ENCODE results near the gene ADIPOR2.
A peak's percentile ranks its signal among the peaks of the same experiment; 100 is the strongest.
"Not testable (repeated sequence)": the region's sequence is repeated elsewhere in the genome, so short reads cannot be mapped to it uniquely, and the experiment has no call there.

ADIPOR2 gene

DNA sequence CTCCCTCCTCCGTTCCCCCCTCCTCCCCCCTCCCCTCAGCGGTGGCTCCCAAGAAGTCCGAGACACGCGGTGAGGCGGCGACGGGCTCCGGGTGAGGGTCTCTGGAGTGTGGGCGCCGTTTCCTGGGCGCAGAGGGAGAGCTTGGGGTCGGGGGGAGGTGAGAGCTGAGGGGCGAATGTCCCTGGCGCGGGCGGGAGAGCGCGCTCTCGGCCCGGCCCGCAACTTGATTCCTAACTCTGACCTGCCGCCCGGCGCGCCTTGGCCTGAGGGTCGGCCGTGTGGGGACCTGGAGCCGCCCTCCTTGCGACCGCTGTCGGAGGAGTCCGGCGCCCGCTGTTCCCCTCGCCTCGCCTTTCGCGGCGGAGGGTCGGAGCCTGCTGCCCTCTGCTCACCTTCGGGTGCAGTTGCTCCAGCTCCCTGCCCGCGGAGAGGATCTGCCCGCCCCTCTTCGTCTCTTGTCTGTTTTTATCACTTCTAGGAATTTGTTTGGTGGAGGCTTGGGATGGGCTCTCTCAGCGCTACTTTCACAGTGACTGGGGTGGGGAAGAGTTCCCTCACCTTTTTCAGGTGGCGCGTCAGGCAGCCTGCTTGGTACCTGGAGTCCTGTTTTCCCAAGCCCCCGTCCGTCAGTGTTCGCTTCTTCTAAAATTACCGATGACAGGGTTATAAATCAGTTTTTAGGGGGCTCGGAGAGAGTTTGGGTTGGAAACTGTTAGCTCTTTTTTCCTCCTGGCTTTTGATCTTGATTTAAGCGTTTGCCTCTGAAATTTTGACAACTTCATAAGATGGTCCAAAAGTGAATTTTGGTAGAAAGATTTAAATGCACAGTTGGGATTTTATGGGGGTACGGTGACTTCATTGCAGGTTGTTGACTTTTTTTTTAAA lies 495 bp downstream of the ADIPOR2 start:
- 1% methylated on average over 54 of the region's 56 CpGs for WGBS, 2 experiments
- no peaks in the 10 kb centered on the region for H3K9me3 ChIP-seq (ENCODE audit: control insufficient read depth, low read length)
- peak overlapping the region; percentile 87 for H3K27ac ChIP-seq (ENCODE audit: insufficient read depth, low read depth, low read length, poor library complexity, severe bottlenecking)
- H3K4me3 ChIP-seq (ENCODE audit: insufficient read depth, low read depth, low read length) = peak overlapping the region; percentile 74
- no peaks in the 10 kb centered on the region for H3K36me3 ChIP-seq (ENCODE audit: control insufficient read depth, insufficient read depth, low read length)
- no peaks in the 10 kb centered on the region for H3K27me3 ChIP-seq (ENCODE audit: control insufficient read depth, insufficient read depth, low read length, poor library complexity, severe bottlenecking)
- H3K4me1 ChIP-seq (ENCODE audit: control insufficient read depth, insufficient read depth, low read length) = peaks cover 8% of the 10 kb centered on the region

DNA sequence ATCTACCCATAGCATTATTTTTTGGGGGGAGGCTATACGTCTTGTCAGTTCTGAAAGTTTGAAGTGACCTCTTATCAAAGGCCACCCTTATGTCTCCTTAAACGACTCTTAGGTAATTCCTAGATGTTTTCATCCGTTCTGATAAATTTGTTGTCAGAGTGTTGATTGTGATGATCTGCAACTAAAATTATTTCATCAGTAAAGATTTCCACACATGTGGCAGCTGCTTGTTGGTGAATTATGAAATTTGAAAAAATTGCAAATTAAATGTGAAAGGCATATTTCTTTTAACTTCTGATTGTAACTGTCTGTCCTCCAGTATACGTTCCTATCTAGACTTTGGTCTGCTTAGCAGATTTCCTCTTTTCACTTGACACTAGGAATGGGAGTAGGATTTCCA lies 1.4 kb downstream of the ADIPOR2 start:
- H3K36me3 ChIP-seq (ENCODE audit: control insufficient read depth, insufficient read depth, low read length) = no peaks in the 10 kb centered on the region
- no peaks in the 10 kb centered on the region for H3K27me3 ChIP-seq (ENCODE audit: control insufficient read depth, insufficient read depth, low read length, poor library complexity, severe bottlenecking)
- 80 to 83% methylated on average over 4 of the region's 4 CpGs for WGBS, 2 experiments
- no peaks in the 10 kb centered on the region for H3K9me3 ChIP-seq (ENCODE audit: control insufficient read depth, low read length)
- peak overlapping the region; percentile 74 for H3K4me3 ChIP-seq (ENCODE audit: insufficient read depth, low read depth, low read length)
- H3K27ac ChIP-seq (ENCODE audit: insufficient read depth, low read depth, low read length, poor library complexity, severe bottlenecking) = no peak overlapping the region
- peaks cover 8% of the 10 kb centered on the region for H3K4me1 ChIP-seq (ENCODE audit: control insufficient read depth, insufficient read depth, low read length)

DNA sequence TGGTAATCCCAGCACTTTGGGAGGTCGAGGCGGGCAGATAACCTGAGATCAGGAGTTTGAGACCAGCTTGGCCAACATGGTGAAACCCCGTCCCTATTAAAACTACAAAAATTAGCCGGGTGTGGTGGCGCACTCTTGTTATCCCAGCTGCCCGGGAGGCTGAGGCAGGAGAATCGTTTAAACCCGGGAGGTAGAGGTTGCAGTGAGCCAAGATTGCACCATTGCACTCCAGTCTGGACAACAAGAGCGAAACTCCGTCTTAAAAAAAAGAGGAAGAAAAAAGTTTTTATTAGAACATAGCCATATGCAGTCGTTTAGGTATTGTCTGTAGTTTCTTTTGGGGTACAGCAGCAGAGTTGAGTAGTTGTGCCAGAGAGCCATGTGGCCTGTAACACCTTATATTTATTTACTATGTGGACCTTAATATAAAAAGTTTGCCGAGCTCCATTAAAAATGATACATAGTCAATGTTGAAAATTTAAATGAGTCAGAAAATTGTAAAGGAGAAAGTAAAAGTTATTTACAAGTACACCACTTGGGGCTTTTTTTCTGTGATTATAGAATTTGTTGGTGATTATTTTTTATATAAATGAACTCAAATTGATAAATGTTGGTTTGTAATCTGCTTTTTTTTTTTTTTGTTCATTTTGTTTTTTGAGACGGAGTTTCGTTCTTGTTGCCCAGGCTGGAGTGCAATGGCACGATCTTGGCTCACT lies 2.2 kb downstream of the ADIPOR2 start:
- H3K36me3 ChIP-seq (ENCODE audit: control insufficient read depth, insufficient read depth, low read length) = no peaks in the 10 kb centered on the region
- no peaks in the 10 kb centered on the region for H3K27me3 ChIP-seq (ENCODE audit: control insufficient read depth, insufficient read depth, low read length, poor library complexity, severe bottlenecking)
- H3K4me3 ChIP-seq (ENCODE audit: insufficient read depth, low read depth, low read length) = no peak overlapping the region
- no peak overlapping the region for H3K27ac ChIP-seq (ENCODE audit: insufficient read depth, low read depth, low read length, poor library complexity, severe bottlenecking)
- peaks cover 8% of the 10 kb centered on the region for H3K4me1 ChIP-seq (ENCODE audit: control insufficient read depth, insufficient read depth, low read length)
- H3K9me3 ChIP-seq (ENCODE audit: control insufficient read depth, low read length) = no peaks in the 10 kb centered on the region
- 94 to 96% methylated on average over 15 of the region's 15 CpGs for WGBS, 2 experiments

DNA sequence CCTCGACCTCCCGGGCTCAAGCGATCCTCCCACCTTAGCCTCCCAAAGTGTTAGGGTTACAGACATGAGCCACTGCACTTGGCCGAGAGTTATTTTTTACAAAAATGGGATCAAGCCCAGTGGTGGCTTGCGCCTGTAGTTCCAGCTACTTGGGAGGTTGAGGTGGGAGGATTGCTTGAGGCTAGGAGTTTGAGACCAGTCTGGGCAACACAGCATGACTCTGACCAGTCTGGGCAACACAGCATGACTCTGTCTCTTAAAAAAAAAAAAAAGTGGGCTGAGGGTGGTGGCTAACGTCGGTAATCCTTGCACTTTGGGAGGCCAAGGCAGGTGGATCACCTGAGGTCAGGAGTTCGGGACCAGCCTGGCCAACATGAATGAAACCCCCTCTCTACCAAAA lies 4.2 kb downstream of the ADIPOR2 start:
- not testable (repeated sequence) for H3K27me3 ChIP-seq (ENCODE audit: control insufficient read depth, insufficient read depth, low read length, poor library complexity, severe bottlenecking); H3K4me3 ChIP-seq (ENCODE audit: insufficient read depth, low read depth, low read length); H3K27ac ChIP-seq (ENCODE audit: insufficient read depth, low read depth, low read length, poor library complexity, severe bottlenecking); H3K36me3 ChIP-seq (ENCODE audit: control insufficient read depth, insufficient read depth, low read length); H3K9me3 ChIP-seq (ENCODE audit: control insufficient read depth, low read length); H3K4me1 ChIP-seq (ENCODE audit: control insufficient read depth, insufficient read depth, low read length)
- 91 to 97% methylated on average over 7 of the region's 8 CpGs for WGBS, 2 experiments

DNA sequence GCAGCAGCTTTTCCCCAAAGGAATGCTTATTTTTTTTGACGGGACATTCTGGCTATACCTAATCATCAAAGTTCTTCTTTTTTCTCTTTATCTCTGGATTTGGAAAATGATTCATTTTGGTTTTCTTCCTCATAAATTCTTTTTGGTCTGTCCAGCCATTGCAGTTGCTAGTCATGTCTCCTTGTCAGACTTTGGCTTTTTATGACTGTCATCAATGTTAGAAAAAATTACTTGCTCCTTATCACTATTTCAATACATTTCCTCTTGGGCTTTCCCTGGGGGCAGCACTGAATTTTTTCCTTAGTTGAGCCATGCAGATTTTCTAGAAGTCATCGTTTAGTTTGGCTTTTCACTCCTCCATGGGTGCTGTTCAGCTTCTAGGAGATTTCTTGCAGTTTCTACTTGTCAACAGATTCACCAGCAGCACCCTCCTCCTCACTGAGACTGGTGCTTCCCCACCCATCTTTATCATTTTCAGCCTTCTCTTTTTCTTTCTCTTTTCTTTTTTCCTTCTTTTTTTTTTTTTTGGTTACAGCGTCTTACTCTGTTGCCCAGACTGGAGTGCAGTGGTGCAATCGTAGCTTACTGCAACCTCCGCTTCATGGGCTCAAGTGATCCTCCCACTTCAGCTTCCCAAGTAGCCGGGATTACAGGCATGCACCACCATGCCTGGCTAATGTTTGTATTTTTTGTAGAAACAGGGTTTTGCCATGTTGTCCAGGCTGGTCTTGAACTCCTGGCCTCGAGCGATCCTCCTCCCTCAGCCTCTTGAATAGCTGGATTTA lies 5.2 kb downstream of the ADIPOR2 start:
- WGBS, 2 experiments = 77 to 80% methylated on average over 7 to 8 of the region's 8 CpGs

DNA sequence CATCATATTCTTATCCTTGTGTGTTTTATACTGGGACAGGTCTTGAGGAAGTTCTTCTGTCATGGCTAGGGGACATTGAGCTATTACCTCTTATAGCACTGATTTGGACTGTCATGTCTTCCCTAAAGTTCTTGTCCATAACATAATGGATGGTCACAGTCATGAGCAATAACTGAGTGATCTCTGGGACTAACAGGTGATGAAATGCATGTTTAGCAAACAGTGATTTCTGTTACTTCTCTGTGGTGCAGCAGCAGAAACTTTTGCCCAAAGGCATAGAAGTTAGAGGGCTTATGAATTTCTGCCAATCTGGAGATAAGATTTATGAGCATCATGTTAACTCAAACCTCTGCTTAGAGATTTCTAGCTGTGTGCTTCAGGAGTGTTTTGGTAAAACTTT lies 5.9 kb downstream of the ADIPOR2 start:
- Histone ChIP-seq H3K27me3 (ENCODE audit: control insufficient read depth, insufficient read depth, low read length, poor library complexity, severe bottlenecking) (no peaks in the 10 kb centered on the region), H3K27ac (ENCODE audit: insufficient read depth, low read depth, low read length, poor library complexity, severe bottlenecking) (no peak overlapping the region), H3K4me1 (ENCODE audit: control insufficient read depth, insufficient read depth, low read length) (peaks cover 3% of the 10 kb centered on the region), H3K36me3 (ENCODE audit: control insufficient read depth, insufficient read depth, low read length) (no peaks in the 10 kb centered on the region), H3K4me3 (ENCODE audit: insufficient read depth, low read depth, low read length) (no peak overlapping the region), H3K9me3 (ENCODE audit: control insufficient read depth, low read length) (no peaks in the 10 kb centered on the region)

More for the DNA sequence above, 5.2 kb downstream of the ADIPOR2 start:
- Histone ChIP-seq H3K4me3 (ENCODE audit: insufficient read depth, low read depth, low read length) (no peak overlapping the region), H3K4me1 (ENCODE audit: control insufficient read depth, insufficient read depth, low read length) (peaks cover 3% of the 10 kb centered on the region), H3K9me3 (ENCODE audit: control insufficient read depth, low read length) (no peaks in the 10 kb centered on the region), H3K36me3 (ENCODE audit: control insufficient read depth, insufficient read depth, low read length) (no peaks in the 10 kb centered on the region), H3K27me3 (ENCODE audit: control insufficient read depth, insufficient read depth, low read length, poor library complexity, severe bottlenecking) (no peaks in the 10 kb centered on the region), H3K27ac (ENCODE audit: insufficient read depth, low read depth, low read length, poor library complexity, severe bottlenecking) (no peak overlapping the region)

DNA sequence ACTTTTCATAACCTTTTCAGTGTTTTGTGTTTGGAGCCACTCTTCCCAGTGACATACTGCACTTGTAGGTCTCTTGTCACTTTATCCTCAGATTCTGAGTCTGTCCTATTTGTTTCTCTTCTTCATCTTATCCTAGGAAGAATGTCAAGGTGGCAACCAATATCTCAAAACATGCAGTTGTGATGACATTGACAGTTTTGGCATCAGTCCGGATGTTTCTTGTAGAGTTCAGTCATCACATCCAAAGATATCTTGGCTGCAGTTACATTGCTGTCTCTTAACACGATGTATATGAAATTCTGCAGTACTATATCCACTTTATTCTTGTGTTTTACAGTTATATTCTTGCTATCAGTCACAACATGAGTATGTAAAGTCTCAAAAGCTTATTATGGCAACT lies 6.4 kb downstream of the ADIPOR2 start:
- 91 to 97% methylated on average over 2 of the region's 2 CpGs for WGBS, 2 experiments
- Histone ChIP-seq H3K4me1 (ENCODE audit: control insufficient read depth, insufficient read depth, low read length) (no peaks in the 10 kb centered on the region), H3K27ac (ENCODE audit: insufficient read depth, low read depth, low read length, poor library complexity, severe bottlenecking) (no peak overlapping the region)

DNA sequence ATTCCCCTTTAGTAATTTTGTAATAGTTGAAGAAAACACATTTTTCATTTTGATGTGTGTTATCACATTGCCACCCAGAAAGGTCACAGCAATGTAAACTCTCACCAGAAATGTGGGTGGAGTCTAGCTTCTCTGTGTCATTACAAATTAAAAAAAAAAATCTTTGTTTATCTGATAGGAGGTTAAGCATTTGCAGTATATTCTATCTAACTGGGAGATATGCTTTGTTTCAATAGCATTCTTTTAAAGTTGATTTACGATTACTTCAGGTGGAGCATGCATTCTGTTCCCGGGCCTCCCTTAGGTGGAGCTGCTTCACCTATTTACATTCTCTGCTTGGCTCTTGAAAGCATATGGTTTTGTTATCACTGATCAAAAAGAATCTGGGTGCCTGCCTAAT lies 7.8 kb downstream of the ADIPOR2 start:
- 92 to 93% methylated on average over 2 of the region's 2 CpGs for WGBS, 2 experiments
- H3K4me1 ChIP-seq (ENCODE audit: control insufficient read depth, insufficient read depth, low read length) = no peaks in the 10 kb centered on the region
- H3K4me3 ChIP-seq (ENCODE audit: insufficient read depth, low read depth, low read length) = no peak overlapping the region
- H3K36me3 ChIP-seq (ENCODE audit: control insufficient read depth, insufficient read depth, low read length) = no peaks in the 10 kb centered on the region
- H3K27me3 ChIP-seq (ENCODE audit: control insufficient read depth, insufficient read depth, low read length, poor library complexity, severe bottlenecking) = no peaks in the 10 kb centered on the region
- H3K9me3 ChIP-seq (ENCODE audit: control insufficient read depth, low read length) = no peaks in the 10 kb centered on the region
- H3K27ac ChIP-seq (ENCODE audit: insufficient read depth, low read depth, low read length, poor library complexity, severe bottlenecking) = no peak overlapping the region

More for the DNA sequence above, 6.4 kb downstream of the ADIPOR2 start:
- Histone ChIP-seq H3K9me3 (ENCODE audit: control insufficient read depth, low read length) (no peaks in the 10 kb centered on the region), H3K27me3 (ENCODE audit: control insufficient read depth, insufficient read depth, low read length, poor library complexity, severe bottlenecking) (no peaks in the 10 kb centered on the region), H3K36me3 (ENCODE audit: control insufficient read depth, insufficient read depth, low read length) (no peaks in the 10 kb centered on the region), H3K4me3 (ENCODE audit: insufficient read depth, low read depth, low read length) (no peak overlapping the region)

DNA sequence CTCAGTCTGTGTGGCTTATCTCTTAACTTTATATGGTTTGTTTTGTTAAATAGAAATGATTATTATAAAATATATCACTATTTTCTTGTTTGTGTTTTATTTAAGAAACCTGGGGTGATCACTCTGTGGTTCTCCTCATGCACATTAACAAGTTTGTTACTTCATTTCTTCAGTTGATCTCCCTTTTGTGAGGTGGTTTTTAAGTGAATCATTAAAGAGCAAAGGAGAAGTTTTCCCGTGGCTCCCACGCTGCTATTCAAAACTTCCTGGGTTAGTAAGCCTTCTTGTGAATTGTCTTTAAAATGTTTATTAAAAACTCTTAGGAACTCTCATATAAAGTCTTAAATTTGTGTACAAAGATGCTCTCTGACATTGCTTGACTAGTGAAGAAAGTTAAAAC lies 11.8 kb downstream of the ADIPOR2 start:
- Histone ChIP-seq H3K4me3 (ENCODE audit: insufficient read depth, low read depth, low read length) (no peak overlapping the region), H3K4me1 (ENCODE audit: control insufficient read depth, insufficient read depth, low read length) (no peaks in the 10 kb centered on the region), H3K27me3 (ENCODE audit: control insufficient read depth, insufficient read depth, low read length, poor library complexity, severe bottlenecking) (no peaks in the 10 kb centered on the region), H3K36me3 (ENCODE audit: control insufficient read depth, insufficient read depth, low read length) (no peaks in the 10 kb centered on the region), H3K9me3 (ENCODE audit: control insufficient read depth, low read length) (no peaks in the 10 kb centered on the region), H3K27ac (ENCODE audit: insufficient read depth, low read depth, low read length, poor library complexity, severe bottlenecking) (no peak overlapping the region)
- 89% methylated on average over 2 of the region's 2 CpGs; no CpG with 5 or more reads in 1 of the 2 experiments for WGBS, 2 experiments

All from ectodermal cell (in vitro differentiated cells).